Activated T-helper 1 cell treated with Interleukin-2 at 50 U/mL for 16 hours (primary cell): ENCODE data around the gene NFATC1.

ENCODE experiments used
- DNase-seq: peaks from one replicate; pipeline ENCODE4 v3.0.0-alpha.2; 2020; ENCODE audit warnings: low read depth

The NFATC1 gene

GRCh38 chr18:79423211-79424007 is 27.7 kb downstream of the NFATC1 start:
- no peak for DNase-seq

GRCh38 chr18:79424008-79424565 is 28.4 kb downstream of the NFATC1 start:
- DNase-seq, result no peak

DNA sequence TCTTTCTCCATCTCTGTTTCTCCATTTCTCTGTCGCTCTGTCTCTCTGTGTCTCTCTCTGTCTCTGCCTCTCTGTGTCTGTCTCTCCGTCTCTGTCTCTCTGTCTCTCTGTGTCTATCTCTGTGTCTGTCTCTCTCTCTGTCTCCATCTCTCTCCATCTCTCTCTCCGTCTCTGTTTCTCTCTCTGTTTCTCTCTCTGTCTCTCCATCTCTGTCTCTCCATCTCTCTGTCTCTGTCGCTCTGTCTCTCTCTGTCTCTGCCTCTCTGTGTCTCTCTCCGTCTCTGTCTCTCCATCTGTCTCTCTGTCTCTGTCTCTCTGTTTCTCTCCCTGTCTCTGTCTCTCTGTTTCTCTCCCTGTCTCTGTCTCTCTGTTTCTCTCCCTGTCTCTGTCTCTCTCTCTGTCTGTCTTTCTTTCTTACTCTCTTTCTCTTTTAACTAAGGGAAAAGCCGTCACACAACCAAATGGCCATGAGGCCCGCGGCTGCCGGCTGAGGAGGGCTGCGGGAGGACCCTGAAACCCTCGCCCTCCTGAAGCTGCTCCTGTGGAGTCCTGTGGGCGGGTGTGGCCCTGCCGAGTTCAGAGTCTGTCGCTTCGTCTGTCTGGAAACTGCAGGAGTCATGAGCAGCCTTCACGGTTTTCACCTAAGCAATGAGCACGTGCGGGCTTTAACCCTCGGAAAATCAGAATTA is 29.3 kb downstream of the NFATC1 start:
- DNase-seq, result no peak

DNA sequence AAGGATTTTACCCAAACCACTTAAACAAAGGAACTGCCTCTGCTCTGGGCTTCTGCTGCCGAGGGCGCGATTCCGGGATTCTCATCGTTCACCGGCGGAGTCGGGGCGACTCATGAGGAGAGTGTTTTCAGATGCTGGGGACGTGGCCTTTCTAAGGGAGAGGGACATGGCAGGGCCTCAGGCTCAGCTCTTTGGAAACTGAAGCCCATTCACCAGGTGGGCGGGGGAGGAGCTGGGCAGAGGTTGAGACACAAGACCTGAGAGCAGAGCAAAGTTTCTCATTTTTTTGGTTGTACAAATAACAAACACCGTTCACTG is 29.8 kb downstream of the NFATC1 start:
- DNase-seq, result no peak

GRCh38 chr18:79426376-79427300 is 30.9 kb downstream of the NFATC1 start:
- no peak for DNase-seq

DNA sequence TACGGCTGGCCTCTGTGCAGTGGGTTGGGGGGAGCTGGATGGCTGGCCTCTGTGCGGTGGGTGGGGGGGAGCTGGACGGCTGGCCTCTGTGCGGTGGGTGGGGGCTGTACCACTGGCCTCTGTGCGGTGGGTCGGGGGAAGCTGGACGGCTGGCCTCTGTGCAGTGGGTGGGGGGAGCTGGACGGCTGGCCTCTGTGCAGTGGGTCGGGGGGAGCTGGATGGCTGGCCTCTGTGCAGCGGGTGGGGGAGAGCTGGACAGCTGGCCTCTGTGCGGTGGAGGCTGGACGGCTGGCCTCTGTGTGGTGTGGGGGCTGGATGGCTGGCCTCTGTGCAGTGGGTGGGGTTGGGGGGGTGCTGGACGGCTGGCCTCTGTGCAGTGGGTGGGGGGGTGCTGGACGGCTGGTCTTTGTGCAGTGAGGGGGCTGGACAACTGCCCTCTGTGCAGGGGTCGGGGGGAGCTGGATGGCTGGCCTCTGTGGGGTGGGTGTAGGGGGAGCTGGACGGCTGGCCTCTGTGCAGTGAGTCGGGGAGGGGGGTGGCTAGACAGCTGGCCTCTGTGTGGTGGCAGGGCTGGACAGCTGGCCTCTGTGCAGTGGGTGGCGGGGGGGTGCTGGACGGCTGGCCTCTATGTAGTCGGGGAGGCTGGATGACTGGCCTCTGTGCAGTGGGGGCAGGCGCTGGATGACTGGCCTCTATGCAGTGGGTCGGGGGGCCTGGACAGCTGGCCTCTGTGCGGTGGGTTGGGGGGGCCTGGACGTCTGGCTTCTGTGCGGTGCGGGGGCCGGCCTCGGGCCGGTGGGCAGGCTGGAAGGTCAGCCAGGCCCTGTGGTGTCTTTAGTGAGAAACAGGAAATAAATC is 31.9 kb downstream of the NFATC1 start:
- DNase-seq, result no peak

GRCh38 chr18:79428287-79428686 is 32.6 kb downstream of the NFATC1 start:
- no peak for DNase-seq

DNA sequence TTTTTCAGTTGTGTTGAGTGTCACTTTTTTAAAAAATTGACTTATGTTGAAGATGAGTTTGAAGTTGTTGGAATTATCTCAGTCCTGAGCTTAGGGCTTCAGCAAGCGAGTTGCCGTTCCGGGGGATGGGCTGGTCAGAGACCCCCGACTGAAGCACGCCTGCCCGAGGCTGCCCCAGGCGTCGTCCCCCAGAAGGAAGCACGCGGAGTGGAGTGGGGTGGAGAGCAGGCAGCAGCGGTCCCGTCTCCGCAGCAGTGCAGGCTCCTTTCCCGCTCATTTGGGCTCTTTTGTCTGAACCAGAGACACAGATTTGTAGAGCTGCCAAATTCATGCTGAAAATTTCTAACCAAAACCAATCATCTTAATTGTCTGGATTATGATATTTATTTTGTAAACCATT is 33.7 kb downstream of the NFATC1 start:
- DNase-seq, result no peak

- no peak for DNase-seq
Observed at GRCh38 chr18:79429785-79430281, 34.1 kb downstream of the NFATC1 start.

GRCh38 chr18:79432376-79433120 is 36.8 kb downstream of the NFATC1 start:
- DNase-seq, result no peak

GRCh38 chr18:79433431-79433830 is 37.7 kb downstream of the NFATC1 start:
- no peak for DNase-seq

GRCh38 chr18:79434607-79435401 is 39.1 kb downstream of the NFATC1 start:
- DNase-seq, result no peak

DNA sequence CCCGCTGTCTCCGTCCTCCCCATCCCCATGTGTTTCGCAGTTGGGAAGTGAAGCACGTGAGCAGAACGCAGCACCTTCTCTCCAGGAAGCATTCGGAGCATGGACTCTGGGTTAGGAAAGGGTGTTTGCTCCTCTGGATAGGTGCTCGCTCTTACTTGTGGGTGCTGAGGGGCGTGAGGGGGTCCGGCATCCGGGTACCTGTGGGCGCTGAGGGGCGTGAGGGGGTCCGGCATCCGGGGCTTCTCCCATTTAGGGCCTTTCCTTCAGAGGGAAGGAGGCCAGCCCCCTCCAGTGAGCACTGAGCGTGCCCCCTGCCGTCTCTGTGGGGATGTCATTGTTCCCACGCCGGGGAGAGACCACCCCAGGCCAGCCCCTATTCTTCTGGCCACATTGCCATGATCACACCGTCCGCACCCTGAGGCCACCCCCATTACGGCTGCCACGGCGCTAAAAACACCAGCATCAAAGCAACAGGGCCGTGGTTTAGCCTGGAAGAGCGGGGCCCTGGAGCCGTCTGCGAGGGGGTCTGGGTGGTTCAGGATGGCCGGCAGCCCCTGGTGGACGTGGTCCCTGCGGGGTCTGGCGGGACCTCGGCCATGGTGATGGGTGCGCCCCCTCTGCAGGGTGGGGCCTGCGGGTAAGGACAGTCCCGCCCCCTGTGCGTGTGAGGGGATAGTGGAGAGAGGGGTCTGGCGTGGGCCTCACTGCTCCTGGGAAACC is 41.0 kb downstream of the NFATC1 start:
- DNase-seq, result no peak

GRCh38 chr18:79438089-79438897 is 42.6 kb downstream of the NFATC1 start:
- no peak for DNase-seq

DNA sequence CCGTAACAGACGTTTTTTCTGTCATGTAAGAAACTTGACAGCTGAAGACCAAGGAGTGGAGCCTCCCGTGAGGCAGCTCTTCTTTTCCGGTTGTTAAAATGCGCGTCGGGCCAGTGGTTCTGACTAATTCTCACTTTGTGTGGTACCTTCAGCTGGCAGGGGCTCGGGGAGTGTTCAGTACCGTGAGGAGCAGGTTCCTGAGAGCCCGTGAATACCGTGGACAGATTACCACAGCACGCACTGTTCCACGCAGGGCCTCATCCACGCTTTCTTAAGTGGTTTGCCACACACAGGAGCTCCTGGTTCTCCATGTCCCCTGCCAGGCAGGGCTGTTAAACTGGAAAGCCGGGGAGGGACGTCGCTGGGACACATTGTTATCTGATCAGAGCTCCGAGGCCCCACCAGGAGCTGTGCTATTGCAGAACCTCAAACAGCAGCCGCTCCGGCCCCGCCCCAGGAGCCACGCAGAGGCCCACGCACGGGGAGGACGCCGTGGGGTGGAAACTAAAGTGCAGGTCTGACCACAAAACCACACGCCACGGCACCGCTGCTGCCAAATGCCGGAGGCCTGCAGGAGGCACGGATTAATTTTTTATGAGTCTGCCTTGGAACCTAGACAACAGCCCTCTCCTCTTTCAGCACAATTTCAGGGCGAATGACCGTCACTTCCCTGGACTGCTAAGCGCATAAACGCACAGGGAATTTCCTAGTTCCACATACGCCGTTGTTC is 43.3 kb downstream of the NFATC1 start:
- DNase-seq, result peak; percentile 16

DNA sequence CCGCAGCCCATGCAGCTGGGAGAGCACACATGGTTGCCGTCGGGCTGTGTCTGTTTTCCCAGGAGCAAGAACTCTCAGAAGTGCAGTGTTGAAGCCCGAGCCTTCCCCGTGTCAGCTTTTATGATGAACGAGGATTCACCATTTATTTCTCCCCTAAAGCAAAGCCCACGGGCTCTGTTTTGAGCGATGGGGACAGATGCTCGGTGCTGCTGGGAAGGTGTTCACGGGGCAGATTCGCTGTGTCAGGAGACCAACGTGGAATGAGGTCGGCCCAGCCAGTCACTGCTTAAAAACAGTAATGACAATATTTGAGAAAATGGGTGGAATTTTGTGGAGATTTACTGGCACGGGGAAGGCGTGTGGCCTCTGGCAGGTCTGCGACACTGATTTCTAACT is 43.9 kb downstream of the NFATC1 start:
- DNase-seq, result no peak

- DNase-seq, result no peak
Observed at GRCh38 chr18:79440316-79441110, 44.8 kb downstream of the NFATC1 start.
